Kidney (tissue), 14 donors: ENCODE results near the gene SPRR3. TPM values are rescaled to one million over a fixed set of nuclear protein-coding genes. Genes with fewer than 3 reads are reported as not detected.

ENCODE experiments used
- DNase-seq, 5 donors: peaks; one replicate each; pipeline ENCODE4 v3.0.0-alpha.2; 2013 to 2020
- FAIRE-seq: peaks from 2 replicates; lab custom pipeline; 2012; peaks lifted over from hg19 to GRCh38; lab: Jason Lieb, UNC
- H3K27ac ChIP-seq, 2 donors: one replicate each; pipeline ENCODE4 v1.7.0; 2013; ENCODE audit warnings: low read depth in 2 of 2, low read length in 2 of 2, inconsistent platforms in 1 of 2
- H3K27me3 ChIP-seq: one replicate; pipeline ENCODE4 v1.7.1; 2013; ENCODE audit warnings: low read length, inconsistent platforms; ENCODE audit not compliant: control insufficient read depth, insufficient read depth
- H3K36me3 ChIP-seq, 3 donors: one replicate each; pipeline versions ENCODE4 v1.7.0 to v1.7.1; 2013; ENCODE audit warnings: low read length in 3 of 3, control low read depth in 1 of 3, inconsistent platforms in 1 of 3; ENCODE audit not compliant: insufficient read depth in 3 of 3, control insufficient read depth in 2 of 3
- H3K4me1 ChIP-seq, 3 donors: one replicate each; pipeline versions ENCODE4 v1.7.0 to v1.7.1; 2013; ENCODE audit warnings: low read length in 3 of 3, inconsistent platforms in 1 of 3, low read depth in 1 of 3; ENCODE audit not compliant: control insufficient read depth in 2 of 3, insufficient read depth in 2 of 3
- H3K4me3 ChIP-seq, 3 donors: one replicate each; pipeline versions ENCODE4 v1.7.0 to v1.8.1; 2013; ENCODE audit warnings: low read length in 3 of 3, control low read depth in 1 of 3, inconsistent platforms in 1 of 3
- H3K9ac ChIP-seq, 3 donors: one replicate each; pipeline versions ENCODE4 v1.7.0 to v1.7.1; 2013; ENCODE audit warnings: low read length in 3 of 3, control low read depth in 1 of 3, inconsistent platforms in 1 of 3
- H3K9me3 ChIP-seq, 3 donors: one replicate each; pipeline versions ENCODE4 v1.7.0 to v1.7.1; 2013; ENCODE audit warnings: low read length in 3 of 3, control low read depth in 1 of 3, inconsistent platforms in 1 of 3; ENCODE audit not compliant: control insufficient read depth in 2 of 3, insufficient read depth in 1 of 3
- CTCF ChIP-seq: IDR thresholded peaks from 3 replicates; pipeline ENCODE4 v1.5.1; 2012; ENCODE audit warnings: mild to moderate bottlenecking, moderate library complexity, borderline replicate concordance; ENCODE audit not compliant: insufficient read depth; ENCODE audit errors: extremely low read depth
- intact Hi-C: fragments of 100-400 bp; cut with DNase I; formaldehyde crosslinking; loops from one replicate; pipeline ENCODE4 v1.11.1; 2022
- polyA plus RNA-seq: library from polyadenylated mRNA; stranded (reverse); fragments of 350-450 nt; fragmentation: Illumina TruSeq; extraction: RNeasy Lipid Tissue Mini Kit (QIAGEN cat#74804); gene quantifications from one replicate; pipeline ENCODE4 v1.2.3, GENCODE V29; 2014; ENCODE audit warnings: low read depth, low replicate concordance; ENCODE audit not compliant: insufficient read depth
- total RNA-seq: library from RNA; stranded (reverse); fragmentation: NEBNext Ultra II Directional; extraction: Animal tissue kit (Norgen Biotek cat#: 25700); gene quantifications from one replicate; pipeline ENCODE4 v1.2.1, GENCODE V29; 2021
- donor health status: control.
- donor health status: control.
- donor health status: control.
- donor health status: control.
- donor health status: control.
- donor health status: DM: yes; HTN: yes; CAD: no.
- donor health status: Normal renal cell carcinoma (clear cell type).

The SPRR3 gene
- total and polyA plus RNA-seq, 2 donors from 2014 or later = not detected

GRCh38 chr1:153049211-153049610, 47.7 kb downstream of the SPRR3 start:
- Histone ChIP-seq H3K9ac (no peak overlapping the region), H3K9me3 (no peaks in the 10 kb centered on the region), H3K27me3 (no peaks in the 10 kb centered on the region), H3K4me1 (no peaks in the 10 kb centered on the region), H3K4me3 (no peak overlapping the region), H3K36me3 (no peaks in the 10 kb centered on the region), H3K27ac (no peak overlapping the region)
- intact Hi-C loops = no loop called here
- DNase-seq (peak in 1 of 5 donors; percentile 58), FAIRE-seq (no peak)
- TF ChIP-seq CTCF = no peak

Other genes starting within 250 kb of the SPRR3 start
- gene KPRP, start 243.7 kb upstream of the SPRR3 start, total RNA-seq = not detected
- gene KPRP, start 243.7 kb upstream of the SPRR3 start, polyA plus RNA-seq = not detected
- gene LCE1F, start 226.6 kb upstream of the SPRR3 start, total RNA-seq = not detected
- not detected for gene LCE1F, start 226.6 kb upstream of the SPRR3 start, polyA plus RNA-seq
- not detected for gene LCE1E, start 215.5 kb upstream of the SPRR3 start, total RNA-seq
- gene LCE1E, start 215.5 kb upstream of the SPRR3 start, polyA plus RNA-seq = not detected
- not detected for gene LCE1D, start 205.0 kb upstream of the SPRR3 start, total RNA-seq
- not detected for gene LCE1D, start 205.0 kb upstream of the SPRR3 start, polyA plus RNA-seq
- gene LCE1C, start 195.1 kb upstream of the SPRR3 start, total RNA-seq = not detected
- not detected for gene LCE1C, start 195.1 kb upstream of the SPRR3 start, polyA plus RNA-seq
- not detected for gene LCE1B, start 189.8 kb upstream of the SPRR3 start, total RNA-seq
- not detected for gene LCE1B, start 189.8 kb upstream of the SPRR3 start, polyA plus RNA-seq
- not detected for gene LCE1A, start 174.3 kb upstream of the SPRR3 start, total RNA-seq
- not detected for gene LCE1A, start 174.3 kb upstream of the SPRR3 start, polyA plus RNA-seq
- gene LCE6A, start 158.9 kb upstream of the SPRR3 start, total RNA-seq = not detected
- not detected for gene LCE6A, start 158.9 kb upstream of the SPRR3 start, polyA plus RNA-seq
- not detected for gene LCE7A, start 141.8 kb upstream of the SPRR3 start, total RNA-seq
- gene LCE7A, start 141.8 kb upstream of the SPRR3 start, polyA plus RNA-seq = not detected
- not detected for gene SMCP, start 123.4 kb upstream of the SPRR3 start, total RNA-seq
- gene SMCP, start 123.4 kb upstream of the SPRR3 start, polyA plus RNA-seq = not detected
- gene IVL, start 93.2 kb upstream of the SPRR3 start, total RNA-seq = not detected
- not detected for gene IVL, start 93.2 kb upstream of the SPRR3 start, polyA plus RNA-seq
- not detected for gene SPRR5, start 54.5 kb upstream of the SPRR3 start, total RNA-seq
- not detected for gene SPRR5, start 54.5 kb upstream of the SPRR3 start, polyA plus RNA-seq
- not detected for gene SPRR4, start 31.1 kb upstream of the SPRR3 start, total RNA-seq
- not detected for gene SPRR4, start 31.1 kb upstream of the SPRR3 start, polyA plus RNA-seq
- gene SPRR1A, start 17.7 kb upstream of the SPRR3 start, total RNA-seq = not detected
- gene SPRR1A, start 17.7 kb upstream of the SPRR3 start, polyA plus RNA-seq = not detected
- not detected for gene SPRR1B, start 29.5 kb downstream of the SPRR3 start, total RNA-seq
- not detected for gene SPRR1B, start 29.5 kb downstream of the SPRR3 start, polyA plus RNA-seq
- not detected for gene SPRR2D, start 39.4 kb downstream of the SPRR3 start, total RNA-seq
- gene SPRR2D, start 39.4 kb downstream of the SPRR3 start, polyA plus RNA-seq = not detected
- gene SPRR2A, start 55.8 kb downstream of the SPRR3 start, total RNA-seq = 0.60 TPM
- gene SPRR2A, start 55.8 kb downstream of the SPRR3 start, polyA plus RNA-seq = not detected
- not detected for gene SPRR2B, start 69.9 kb downstream of the SPRR3 start, total RNA-seq
- not detected for gene SPRR2B, start 69.9 kb downstream of the SPRR3 start, polyA plus RNA-seq
- not detected for gene SPRR2E, start 92.8 kb downstream of the SPRR3 start, total RNA-seq
- gene SPRR2E, start 92.8 kb downstream of the SPRR3 start, polyA plus RNA-seq = not detected
- gene SPRR2F, start 111.8 kb downstream of the SPRR3 start, total RNA-seq = not detected
- not detected for gene SPRR2F, start 111.8 kb downstream of the SPRR3 start, polyA plus RNA-seq
- not detected for gene SPRR2G, start 149.1 kb downstream of the SPRR3 start, total RNA-seq
- not detected for gene SPRR2G, start 149.1 kb downstream of the SPRR3 start, polyA plus RNA-seq
- not detected for gene LELP1, start 201.7 kb downstream of the SPRR3 start, total RNA-seq
- gene LELP1, start 201.7 kb downstream of the SPRR3 start, polyA plus RNA-seq = not detected
- gene PRR9, start 215.8 kb downstream of the SPRR3 start, total RNA-seq = not detected
- not detected for gene PRR9, start 215.8 kb downstream of the SPRR3 start, polyA plus RNA-seq